Hypothalamus (tissue), 51 donors: ENCODE measurements around the gene KRTAP1-4.
"Not testable (repeated sequence)": the region's sequence is repeated elsewhere in the genome, so short reads cannot be mapped to it uniquely, and the experiment has no call there.

Source experiments
- DNase-seq, 51 donors: peaks; one replicate each; lab custom pipeline; 2025; lab: John Stamatoyannopoulos, UW

KRTAP1-4 gene

GRCh38 chr17:41009301-41009760 is 20.7 kb downstream of the KRTAP1-4 start:
- no peak for DNase-seq

GRCh38 chr17:41008811-41009210 is 21.2 kb downstream of the KRTAP1-4 start, which contains the start of gene KRTAP3-1:
Gene KRTAP3-1 (minus strand): TSS chr17:41009128. CDS start chr17:41009074, 54 bp downstream.
- no peak for DNase-seq

GRCh38 chr17:41004397-41004796 is 25.6 kb downstream of the KRTAP1-4 start:
- no peak for DNase-seq

DNA sequence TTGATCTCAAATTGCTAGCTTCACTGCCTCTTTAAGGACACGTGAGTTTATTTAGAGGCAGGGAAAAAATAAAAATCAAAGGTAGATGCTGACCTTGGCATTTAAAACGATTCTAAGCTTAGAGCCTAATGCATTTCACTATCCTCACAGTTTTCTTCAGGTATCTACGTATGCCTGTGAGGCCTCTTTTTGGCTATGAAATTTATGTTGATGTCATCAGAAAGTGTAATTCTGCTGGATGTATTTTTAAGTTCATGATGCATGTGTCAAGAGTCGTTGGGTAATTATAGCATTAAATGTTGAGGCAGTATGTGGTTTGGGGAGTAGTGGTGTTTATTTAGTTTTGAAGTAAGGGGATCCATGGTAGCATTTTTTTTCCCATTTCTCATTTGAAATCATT is 26.1 kb downstream of the KRTAP1-4 start:
- DNase-seq = no peak

DNA sequence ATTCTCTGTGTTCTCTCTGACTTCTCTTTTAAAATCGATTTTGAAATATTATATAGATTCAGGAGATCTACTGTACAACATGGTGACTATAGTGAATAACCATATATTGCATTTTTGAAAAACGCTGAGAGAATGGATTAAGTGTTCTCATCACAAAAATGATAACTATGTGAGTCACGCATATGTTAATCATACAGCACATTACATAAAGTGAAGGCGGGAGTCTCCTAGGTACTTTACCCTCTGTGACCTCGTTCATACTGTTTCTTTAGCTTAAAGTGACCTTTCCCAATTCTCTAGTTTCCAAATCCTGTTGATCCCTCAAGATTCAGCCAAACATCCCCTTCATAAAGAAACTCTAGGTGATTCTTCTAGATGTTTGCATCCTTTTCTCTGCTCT is 27.2 kb downstream of the KRTAP1-4 start:
- DNase-seq = no peak

DNA sequence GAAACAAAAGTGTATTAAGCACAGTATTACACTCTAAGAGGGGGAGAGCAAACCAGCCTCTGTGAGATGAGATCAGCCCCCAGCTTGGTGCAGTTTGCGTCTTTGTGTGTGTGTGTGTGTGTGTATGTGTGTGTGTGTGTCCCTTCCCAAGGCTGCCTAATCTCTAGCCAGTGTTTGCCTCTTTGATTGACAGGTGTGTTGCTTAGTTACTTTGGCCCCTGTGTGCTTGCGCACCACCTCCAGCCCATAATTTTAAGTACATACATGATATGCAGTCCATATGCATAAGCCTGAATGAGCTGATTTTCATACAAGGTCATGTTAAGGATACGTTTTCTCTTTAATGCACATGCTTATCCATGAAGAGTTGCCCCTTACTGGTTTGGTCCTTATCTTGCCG is 28.2 kb downstream of the KRTAP1-4 start:
- DNase-seq = no peak

DNA sequence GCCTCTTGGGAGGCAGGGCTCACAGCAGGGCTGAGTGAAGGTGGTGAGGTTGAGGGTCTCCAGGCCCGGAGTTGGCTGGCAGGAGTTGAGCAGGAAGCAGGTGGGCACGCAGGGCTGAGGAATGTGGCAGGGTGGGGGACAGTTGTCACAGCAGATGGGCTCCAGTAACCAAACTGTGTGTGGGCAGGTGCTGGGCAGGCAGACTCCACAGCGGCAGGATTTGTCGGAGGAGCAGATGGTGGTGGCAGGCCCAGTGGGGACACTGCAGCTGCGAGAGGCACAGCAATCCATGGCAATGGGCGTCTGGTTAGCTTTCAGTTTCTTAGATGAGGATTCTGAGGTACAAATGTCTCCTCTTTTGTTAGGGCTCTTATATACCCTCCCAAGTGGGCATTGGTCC is 30.4 kb downstream of the KRTAP1-4 start, which contains the start of gene KRTAP3-2:
Gene KRTAP3-2, minus strand, starts transcription at position 344 of the 400 bp plus-strand sequence. Its CDS starts 53 bp downstream, at position 291.
- not testable (repeated sequence) for DNase-seq

- DNase-seq = no peak
These were observed 32.6 kb downstream of the KRTAP1-4 start for GRCh38 chr17:40997361-40997760.

- DNase-seq = no peak
These were observed 33.2 kb downstream of the KRTAP1-4 start for GRCh38 chr17:40996829-40997228.

- no peak for DNase-seq
These were observed 34.9 kb downstream of the KRTAP1-4 start for GRCh38 chr17:40995116-40995515.

- no peak for DNase-seq
These were observed 36.2 kb downstream of the KRTAP1-4 start, which contains the start of gene KRTAP3-3 for GRCh38 chr17:40993839-40994238. Gene KRTAP3-3 (minus strand): TSS chr17:40994164. CDS start chr17:40994097, 67 bp downstream.

GRCh38 chr17:40993084-40993483 is 36.9 kb downstream of the KRTAP1-4 start:
- DNase-seq = no peak

DNA sequence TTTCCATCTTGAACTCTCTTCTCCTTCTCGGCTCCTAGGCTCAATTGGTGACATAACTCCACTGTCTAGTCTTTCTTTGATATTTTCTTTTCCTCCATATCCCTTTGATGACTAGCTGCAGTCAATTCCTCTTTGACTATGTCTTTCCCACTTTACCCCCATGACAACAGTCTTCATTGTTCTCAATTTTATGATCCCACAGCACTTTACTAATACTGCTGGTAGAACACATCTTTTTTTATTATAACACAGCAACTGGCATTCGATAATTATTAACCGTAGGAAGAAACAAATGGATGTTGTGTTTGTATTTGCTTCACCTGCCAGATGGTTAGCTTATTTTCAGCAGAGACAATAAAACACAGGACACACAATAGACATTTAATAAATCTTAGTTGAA is 37.3 kb downstream of the KRTAP1-4 start:
- no peak for DNase-seq

DNA sequence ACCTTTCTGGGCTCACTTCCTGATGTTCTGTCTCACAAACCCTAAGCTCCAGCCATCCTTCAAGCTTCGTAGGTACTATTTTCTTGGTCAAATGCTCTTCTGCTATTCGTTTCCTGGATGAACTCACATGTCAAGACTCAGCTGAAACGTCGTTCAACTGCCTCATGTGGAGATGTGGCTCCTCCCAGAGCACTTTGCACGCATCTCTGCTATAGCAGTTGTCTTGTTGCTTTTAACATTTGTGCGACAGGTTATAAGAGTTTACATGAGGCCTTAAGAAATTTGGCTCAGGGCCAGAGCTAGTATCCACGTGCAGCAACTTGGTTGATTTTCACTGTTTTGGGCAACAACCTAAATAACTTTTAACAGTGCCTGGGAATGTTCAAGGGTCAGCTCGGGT is 43.1 kb downstream of the KRTAP1-4 start:
- no peak for DNase-seq

GRCh38 chr17:40984226-40984625 is 45.8 kb downstream of the KRTAP1-4 start, which contains the start of gene KRT40:
Gene KRT40 (minus strand): TSS chr17:40984326. CDS start chr17:40984273, 53 bp downstream.
- DNase-seq = no peak

- DNase-seq = no peak
These were observed 48.9 kb downstream of the KRTAP1-4 start for GRCh38 chr17:40981115-40981514.

DNA sequence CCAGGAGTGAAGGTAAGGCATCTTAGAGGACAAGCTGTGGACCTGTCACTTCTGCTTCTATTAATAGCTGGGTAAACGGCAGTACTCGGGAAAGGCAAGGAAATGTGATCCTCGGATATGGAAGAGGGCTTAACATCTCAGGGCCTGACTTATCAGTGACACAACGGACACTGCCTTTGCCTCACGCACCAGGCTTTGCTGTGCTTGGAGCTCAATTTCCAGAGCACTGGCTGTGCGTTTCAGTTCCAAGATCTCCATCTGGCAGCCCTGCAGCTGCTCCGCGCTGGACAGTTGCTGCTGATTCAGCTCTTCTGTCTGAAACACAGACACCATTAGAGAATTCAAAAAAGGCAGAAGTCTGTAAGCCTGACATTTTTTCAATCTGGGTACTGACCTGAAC is 49.4 kb downstream of the KRTAP1-4 start:
- DNase-seq = peak in 23 of 51 donors; percentile 1 to 48 (median 18)

DNA sequence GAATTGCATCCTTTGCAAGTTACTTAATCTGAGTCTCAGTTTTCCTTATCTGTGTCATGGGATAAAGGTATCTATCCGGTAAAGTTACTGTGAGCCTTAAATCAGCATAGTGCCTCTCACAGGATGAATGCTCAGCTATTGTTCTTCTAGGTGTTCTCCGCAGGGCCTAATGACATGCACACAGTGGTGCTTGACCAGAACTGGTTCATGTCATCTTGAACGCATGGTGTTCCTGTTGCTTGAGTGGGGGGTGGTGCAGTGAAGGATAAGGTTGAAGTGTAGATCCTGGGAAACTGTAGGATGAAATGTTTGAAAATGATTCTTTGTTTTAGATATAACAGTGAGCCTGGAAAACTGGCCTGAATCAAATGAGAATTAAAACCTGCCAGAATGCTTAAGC is 49.9 kb downstream of the KRTAP1-4 start:
- DNase-seq = no peak
